Measurements from ENCODE around the gene EDA.

Gene EDA

DNA sequence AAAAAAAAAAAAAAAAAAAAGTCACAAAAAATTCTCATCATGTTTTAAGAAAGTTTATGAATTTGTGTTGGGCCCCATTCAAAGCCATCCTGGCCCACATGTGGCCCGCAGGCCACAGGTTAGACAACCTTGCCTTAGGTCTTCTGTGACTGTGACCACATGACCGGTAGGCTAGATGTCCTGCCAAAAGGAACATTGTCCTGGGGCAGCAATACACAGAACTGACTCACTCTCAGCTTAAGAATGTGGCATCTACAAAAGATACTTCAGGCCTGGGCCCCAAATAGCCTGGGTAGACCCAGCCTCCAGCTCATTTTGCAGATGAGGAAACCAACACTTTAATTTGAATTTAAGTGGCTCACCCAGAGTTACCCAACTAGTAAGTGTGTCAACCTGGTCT lies 423.8 kb downstream of the EDA start:
- TF ChIP-seq, protein P1, sequence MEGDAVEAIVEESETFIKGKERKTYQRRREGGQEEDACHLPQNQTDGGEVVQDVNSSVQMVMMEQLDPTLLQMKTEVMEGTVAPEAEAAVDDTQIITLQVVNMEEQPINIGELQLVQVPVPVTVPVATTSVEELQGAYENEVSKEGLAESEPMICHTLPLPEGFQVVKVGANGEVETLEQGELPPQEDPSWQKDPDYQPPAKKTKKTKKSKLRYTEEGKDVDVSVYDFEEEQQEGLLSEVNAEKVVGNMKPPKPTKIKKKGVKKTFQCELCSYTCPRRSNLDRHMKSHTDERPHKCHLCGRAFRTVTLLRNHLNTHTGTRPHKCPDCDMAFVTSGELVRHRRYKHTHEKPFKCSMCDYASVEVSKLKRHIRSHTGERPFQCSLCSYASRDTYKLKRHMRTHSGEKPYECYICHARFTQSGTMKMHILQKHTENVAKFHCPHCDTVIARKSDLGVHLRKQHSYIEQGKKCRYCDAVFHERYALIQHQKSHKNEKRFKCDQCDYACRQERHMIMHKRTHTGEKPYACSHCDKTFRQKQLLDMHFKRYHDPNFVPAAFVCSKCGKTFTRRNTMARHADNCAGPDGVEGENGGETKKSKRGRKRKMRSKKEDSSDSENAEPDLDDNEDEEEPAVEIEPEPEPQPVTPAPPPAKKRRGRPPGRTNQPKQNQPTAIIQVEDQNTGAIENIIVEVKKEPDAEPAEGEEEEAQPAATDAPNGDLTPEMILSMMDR (IDR thresholded peaks at IDR 0.05; ENCODE audit: low read length, missing control alignments), result no peak

DNA sequence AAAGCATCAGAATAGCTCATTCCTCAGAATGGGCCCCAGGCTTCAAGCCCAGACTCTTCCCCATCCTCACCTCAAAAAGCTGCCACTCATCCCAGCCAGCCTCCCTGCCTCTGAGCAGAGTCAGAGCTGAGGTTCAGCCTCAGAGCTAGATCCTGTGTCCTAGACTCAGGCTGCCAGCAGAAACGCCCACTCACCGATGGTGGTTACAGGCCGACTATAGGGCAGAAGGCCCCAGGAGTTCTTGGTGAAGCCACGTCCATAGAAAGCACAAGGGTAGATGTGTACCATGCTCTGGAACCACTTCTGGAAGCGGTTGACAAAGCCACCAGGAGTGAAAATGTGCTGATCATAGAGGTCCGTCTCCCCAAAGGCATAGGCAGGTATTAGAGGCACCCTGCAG lies 426.1 kb downstream of the EDA start:
- TF ChIP-seq, protein P1 (IDR thresholded peaks at IDR 0.05; ENCODE audit: low read length, missing control alignments), result no peak
- H3K4me3 ChIP-seq (replicated peaks; ENCODE audit: low read depth, low read length), result no peak overlapping the region
- DNase-seq (ENCODE audit: low read depth), result no peak

More for the DNA sequence above, 423.8 kb downstream of the EDA start:
- no peak overlapping the region for H3K4me3 ChIP-seq (replicated peaks; ENCODE audit: low read depth, low read length)
- DNase-seq (ENCODE audit: low read depth), result peak; percentile 17

DNA sequence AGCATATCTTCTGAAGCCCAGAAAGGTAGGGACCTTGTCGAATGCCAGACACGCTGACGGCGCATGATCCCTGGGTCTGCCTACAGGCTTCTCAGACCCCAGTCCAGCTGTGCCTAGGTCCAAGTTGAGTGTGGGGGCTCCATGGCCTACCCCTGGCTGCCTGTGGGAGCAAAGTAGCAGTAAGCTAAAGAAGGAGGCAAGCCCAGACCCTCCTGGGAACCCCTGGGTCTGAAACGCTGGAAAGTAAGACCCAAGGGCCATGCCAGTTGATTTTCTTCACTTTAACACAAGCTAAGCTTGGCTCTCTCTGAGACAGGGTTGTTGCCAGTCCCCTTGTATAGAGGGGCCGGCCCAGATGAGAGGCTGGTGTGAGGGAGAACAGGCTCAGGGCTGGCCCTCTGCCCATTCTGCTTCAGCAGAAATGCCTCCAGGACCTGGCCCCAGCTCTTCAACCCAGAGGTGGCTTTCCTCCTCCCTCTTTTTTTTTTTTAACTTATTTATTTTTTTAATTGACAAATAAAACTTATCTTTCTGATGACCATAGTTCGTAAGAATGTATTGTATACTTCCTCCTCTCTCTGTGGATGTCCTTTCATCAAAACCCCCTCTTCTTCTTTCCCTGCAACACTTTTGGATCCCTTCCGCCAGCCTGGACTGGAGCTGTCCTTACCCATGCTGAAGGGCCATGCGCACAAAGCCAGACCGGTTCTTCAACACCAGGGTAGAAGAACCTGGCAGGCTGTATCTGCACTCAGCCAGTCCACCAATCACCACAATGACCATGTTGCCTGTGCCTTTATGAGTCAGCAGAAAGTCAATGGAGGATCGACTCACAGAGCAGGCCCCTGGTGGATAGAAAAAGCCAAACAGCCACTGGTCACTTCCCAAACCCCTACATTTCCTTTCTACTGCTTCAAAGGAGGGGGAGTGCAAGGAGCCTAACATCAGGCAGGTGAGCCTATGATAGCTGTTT lies 426.8 kb downstream of the EDA start:
- DNase-seq (ENCODE audit: low read depth), result peak; percentile 31
- TF ChIP-seq, protein P1 (IDR thresholded peaks at IDR 0.05; ENCODE audit: low read length, missing control alignments), result peak; percentile 6
- H3K4me3 ChIP-seq (replicated peaks; ENCODE audit: low read depth, low read length), result no peak overlapping the region

DNA sequence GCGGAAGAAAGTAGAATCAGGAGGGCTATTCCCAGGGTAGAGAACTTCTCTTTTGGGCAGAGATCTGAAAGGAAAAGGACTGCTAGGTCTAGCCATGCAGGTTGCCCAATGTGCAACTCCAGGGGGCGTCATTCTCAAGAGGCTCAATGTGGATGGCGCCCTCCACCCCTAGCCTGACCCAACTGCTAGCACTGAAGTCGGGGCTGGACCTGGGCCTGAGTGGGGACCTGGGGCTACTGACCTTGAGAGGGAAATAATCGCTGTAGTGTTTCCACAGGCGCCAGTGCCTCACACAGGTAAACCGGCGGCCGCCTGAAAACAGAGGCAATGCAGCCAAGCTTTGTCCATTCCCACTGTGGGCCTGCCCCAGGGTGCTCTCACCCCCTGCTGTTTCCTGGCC lies 427.8 kb downstream of the EDA start:
- no peak for DNase-seq (ENCODE audit: low read depth)
- TF ChIP-seq, protein P1 (IDR thresholded peaks at IDR 0.05; ENCODE audit: low read length, missing control alignments), result no peak
- H3K4me3 ChIP-seq (replicated peaks; ENCODE audit: low read depth, low read length), result no peak overlapping the region

DNA sequence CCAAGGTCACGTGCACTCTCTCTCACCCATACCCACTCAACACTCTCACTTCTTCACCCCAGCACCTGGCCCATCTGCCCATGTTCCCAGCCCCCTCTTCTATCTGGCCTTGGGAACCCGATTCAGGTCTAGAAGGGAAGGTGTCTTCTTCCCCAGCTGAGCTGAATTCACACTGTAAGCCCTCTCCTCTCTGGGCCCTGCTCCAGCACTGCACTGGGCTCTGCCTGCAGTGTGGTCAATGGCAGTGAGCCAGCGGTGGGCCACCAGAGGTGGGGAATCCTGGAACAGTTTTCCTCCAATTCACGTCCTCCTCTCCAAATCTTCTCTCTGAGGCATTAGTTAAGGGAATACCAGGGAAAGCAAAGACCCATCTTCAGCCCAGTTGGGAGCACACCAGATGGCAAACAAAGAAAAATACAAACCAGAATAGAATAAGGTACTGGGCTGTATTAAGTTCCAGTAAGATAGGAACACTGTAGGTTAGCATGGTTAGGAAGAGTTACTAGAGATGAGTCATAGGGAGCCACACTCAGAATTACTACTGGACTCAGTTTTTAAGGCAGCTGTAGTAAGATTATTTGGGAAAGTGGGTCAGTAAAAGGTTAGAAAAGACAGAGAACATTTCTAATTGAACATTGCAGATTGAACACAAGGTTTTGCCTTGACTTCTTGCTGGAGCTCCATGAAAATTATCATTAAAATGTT lies 428.8 kb downstream of the EDA start:
- peak; percentile 41 for DNase-seq (ENCODE audit: low read depth)
- no peak overlapping the region for H3K4me3 ChIP-seq (replicated peaks; ENCODE audit: low read depth, low read length)
- TF ChIP-seq, protein P1 (IDR thresholded peaks at IDR 0.05; ENCODE audit: low read length, missing control alignments), result no peak

DNA sequence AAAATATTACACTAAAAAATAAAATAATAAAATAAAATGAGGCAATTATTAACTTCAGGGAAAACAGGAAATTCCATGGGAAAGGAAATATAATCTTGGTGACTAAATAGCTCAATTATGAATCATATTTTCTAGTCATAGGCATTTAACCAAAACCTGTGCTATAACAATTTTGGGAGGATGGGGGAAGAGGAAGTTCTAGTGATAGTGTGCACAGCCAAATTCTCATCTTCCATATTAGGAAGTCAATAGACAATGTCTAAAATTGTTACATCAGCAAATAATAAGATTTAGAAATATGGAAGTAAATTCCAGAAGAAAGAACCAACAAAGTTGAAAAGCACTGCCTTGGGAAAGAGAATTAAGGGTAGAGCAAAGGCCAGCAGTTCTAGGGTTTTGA lies 431.1 kb downstream of the EDA start:
- H3K4me3 ChIP-seq (replicated peaks; ENCODE audit: low read depth, low read length), result no peak overlapping the region
- TF ChIP-seq, protein P1 (IDR thresholded peaks at IDR 0.05; ENCODE audit: low read length, missing control alignments), result no peak
- DNase-seq (ENCODE audit: low read depth), result peak; percentile 84

All from fibroblast of pulmonary artery (primary cell).